Stimulated activated CD8-positive, alpha-beta memory T cell treated with anti-CD3 and anti-CD28 coated beads, Interleukin-4, amount 100 ng/mL, for 24 hours (primary cell): ENCODE results near the gene KLF15.

Experiments used
- DNase-seq: peaks from one replicate; pipeline ENCODE4 v3.0.0-alpha.2; 2020; ENCODE audit warnings: low read depth

The KLF15 gene

DNA sequence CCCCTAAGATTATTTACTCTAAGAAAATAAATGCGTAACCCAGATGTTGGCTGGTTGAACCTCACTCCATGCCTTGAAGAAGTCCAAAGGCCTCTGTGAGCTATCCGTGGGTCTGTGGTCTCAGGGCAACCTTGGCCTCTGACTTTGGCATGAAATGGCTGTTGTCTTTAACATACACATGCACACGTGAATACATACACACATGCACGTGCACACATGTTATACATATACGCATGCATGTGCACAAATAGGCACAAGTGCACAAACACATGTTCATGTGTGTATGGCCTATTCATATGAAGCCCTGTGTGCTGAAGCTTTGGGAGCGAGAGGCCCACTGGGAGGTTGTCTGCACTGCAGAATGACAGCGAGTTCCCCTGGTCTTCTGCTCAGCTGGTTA, 50.8 kb downstream of the KLF15 start:
- DNase-seq = no peak

DNA sequence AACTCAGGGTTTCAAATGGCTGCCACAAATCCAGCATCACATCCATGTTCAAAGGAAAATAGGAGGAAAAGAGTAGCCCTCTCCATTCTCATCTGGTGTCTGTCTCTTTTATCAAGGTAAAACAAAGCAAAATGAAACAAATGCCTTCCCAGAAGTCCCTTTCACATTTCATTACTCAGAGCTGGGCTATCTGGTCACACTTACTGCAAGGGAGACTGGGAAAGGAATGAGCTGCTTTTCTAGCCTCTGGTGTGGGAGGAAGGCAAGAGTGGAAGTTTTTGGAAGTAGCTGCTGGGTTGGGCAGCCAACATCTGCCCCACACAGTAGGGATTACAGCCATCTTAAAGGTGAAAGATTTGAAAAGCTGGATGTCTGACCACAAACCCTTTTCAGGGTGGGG, 51.8 kb downstream of the KLF15 start:
- DNase-seq = no peak

DNA sequence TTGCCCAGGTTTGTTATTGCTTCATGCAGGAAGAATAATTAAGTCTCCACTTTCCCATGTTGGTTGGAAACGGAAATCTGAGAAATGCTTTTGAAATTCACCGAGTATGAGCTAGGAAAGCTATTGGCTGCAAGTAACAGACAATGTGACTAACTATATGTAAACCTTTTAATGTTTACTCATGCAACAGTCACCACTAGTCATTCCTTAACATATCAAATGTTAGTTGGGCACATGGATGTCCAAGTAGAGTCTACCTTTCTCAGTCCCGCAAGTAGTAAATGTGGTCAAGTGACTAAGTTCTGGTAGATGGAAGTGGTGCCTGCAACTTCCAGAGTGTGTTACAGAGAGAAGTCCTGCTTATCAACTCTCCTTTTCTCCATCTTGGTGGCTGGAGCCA, 52.5 kb downstream of the KLF15 start:
- DNase-seq = no peak

DNA sequence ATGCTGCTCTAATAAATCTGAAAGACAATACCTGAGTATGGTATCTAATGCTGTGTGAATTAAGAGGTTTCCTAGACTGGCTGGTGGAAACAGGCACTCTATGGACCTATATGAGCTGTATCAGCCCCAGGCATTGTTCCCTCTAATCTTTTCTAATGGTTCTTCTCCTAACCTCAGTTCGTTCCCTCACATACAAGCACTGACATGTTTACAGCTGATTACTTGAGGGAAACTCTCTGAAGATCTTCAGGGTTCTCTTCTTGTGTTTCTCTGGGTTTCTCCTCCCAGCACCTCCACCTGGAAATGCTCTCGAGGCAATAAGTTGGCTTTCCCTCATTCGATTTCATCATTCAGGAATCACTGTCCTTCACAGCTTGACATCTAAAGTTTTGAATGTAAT, 52.9 kb downstream of the KLF15 start:
- no peak for DNase-seq

DNA sequence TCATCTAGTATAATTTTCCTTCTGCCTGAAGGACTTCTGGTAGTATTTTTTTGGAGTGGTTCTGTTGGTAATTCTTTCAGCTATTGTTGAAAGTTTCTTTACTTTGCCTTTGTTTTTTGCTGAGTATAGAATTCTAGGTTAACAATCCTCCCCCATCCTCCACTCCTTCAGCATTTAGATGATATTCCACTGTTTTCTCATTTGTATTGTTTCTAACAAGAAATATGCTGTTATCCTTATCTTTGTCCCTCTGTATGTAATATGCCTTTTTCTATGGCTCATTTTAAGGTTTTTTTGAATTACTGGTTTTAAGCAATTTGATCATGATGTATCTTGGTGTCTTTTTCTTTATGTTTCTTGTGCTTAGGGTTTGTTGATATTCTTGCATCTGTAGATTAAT, 53.9 kb downstream of the KLF15 start:
- DNase-seq = no peak

DNA sequence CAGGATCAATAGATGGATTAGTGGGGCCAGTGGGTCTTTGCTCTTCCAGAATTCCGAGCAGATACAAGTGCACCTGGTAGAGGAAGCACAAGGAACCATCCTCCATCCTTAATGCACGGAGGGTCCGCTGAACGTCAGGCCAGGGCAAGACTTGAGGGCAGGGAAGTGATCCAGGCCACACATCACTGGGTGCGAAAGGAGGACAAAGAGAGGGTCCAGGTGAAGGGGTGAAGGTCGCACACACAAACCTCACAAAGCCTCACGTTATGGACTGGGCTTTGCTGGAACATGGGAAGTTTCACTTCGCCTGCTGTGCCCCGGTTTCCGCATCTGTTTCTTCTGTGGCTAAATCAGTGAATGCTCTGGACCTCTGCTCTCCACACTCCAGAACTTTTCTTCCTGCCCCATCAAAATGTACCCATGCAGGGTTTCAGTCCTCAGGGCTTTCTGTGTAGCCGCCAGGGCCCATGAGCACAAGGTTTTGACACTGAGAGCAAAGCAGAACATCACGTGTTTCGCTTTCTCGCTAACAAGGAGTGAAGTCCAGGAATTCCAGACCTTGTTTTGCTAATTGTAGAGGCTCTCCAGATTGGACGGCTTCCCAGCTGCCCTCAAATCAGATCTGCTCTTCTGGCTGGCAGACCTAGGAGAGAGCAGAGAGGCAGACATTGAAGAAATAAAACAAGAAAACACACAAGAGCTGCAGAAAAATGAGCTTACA, 56.3 kb downstream of the KLF15 start:
- no peak for DNase-seq

DNA sequence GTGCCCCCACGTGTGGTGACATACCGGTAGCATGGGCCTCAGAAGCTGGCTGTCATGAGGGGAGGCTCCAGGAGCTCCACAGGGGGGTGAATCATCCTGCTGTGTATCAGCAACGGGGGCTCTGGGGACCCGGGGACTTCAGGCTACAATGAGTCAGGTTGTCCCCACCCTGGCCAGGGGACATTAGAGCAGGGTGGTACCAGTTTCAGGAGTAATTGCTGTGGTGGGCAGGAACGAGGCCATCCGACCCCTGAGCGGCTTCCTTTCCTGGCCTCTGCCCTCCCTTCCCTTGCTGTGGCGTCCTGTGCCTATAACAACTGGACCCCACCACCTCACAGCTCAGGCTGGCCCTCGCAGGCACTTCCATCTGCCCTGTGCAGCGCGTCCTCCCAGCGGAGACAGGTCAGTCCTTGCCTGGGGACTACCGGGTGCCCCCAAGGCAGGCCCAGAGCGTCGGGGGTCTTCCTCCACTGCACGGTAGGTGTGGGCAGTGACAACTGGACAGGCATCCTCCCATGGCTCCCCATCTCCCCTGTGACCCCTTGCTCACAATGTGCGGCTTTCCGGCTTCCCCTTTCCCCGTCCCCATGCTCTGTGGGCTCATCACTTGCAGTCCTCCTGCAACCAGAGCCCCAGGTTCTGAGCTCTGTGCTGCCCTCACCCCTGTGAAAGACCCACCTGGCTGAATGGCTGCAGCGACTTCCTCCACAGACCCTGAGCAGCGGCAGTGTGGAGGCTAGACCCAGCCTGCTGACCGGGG, 57.0 kb downstream of the KLF15 start:
- DNase-seq = no peak

DNA sequence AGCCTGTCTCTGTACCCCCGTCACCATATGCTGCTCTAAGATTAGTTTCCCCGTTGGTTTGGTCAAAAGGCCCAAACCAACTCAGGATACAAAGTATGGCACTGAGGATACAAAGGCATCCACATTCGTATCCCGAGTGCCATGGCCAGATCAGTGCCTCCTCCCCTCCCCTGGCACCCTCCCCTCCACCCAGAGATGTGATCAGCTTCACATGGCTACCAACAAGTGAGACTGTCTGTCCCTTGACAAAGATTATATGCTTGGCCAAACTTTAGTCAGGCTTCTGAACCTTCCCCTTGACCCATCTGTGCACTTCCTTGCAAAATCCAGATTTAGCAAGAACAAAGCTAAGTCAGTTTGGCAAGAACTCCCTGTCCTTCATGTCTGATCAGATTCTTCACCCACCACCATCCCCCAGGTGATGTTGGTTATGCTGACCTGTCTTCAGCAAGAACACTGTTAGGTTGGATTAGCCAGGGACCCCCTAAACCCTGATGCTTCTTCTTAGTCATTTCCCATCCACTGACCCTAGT, 61.7 kb downstream of the KLF15 start:
- no peak for DNase-seq

DNA sequence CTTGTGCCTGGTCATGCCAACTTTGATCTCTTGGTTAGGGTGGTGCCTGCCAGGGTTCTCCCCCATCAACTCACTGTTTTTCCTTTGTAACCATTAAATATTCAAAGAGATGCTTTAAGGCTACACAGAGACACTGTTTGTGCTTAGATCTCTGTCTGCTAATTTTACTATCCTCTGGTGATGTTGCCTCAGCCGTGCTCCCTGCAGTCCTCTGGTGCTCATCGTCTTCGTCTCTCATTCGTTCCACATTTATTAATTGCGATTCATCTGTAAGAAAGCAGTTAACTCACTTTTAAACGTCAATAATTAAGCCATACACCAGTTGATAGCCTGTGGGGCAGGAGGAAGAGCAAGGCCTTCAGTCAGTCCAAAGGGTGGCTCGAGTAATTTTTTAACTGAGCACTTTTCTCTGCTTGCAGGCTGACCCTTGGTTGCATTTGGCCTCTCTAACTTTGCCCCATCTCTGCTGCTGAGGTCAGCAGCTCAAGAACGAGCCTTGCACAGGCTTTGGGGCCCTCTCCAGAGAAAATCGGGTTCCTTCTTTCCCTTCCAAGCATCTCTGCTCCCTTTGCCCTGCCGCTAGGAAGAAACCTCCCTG, 62.9 kb downstream of the KLF15 start:
- DNase-seq = no peak

DNA sequence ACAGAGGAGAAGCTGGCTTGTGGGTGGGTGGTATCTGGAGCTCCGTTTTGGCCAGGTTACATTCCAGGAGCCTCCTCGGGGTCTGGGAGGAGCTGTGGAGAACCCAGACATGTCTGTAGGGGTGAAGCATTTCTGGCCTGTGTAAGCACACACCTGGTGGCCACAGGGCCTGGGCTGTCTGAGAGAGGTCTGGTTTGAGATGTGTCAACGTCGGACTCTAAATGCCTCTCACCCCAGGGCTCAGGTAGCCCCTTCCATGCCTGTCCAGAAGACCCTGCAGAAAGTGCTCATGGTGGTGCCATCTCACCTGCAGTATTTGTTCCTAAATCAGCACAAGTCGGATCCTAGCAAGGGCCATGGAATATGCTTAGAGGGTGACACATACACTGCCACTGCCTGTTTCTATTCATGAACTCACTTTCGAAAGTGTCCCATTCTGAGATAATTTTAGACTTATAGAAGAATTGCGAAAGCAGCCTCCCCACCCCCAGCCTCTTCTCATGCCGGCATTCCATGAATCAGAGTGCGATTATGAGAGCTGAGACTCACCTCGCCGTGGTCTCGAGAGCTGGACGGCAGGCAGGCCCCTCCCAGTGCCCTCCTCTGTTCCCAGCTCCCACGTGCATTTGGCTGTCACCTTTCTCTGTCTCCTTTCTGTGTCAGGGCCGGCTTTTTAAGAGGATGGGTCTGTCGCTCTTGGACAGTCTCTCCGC, 63.7 kb downstream of the KLF15 start:
- DNase-seq = no peak
